ENCODE data around the gene C2orf42.
"Not testable (repeated sequence)": the region's sequence is repeated elsewhere in the genome, so short reads cannot be mapped to it uniquely, and the experiment has no call there.

The C2orf42 gene

GRCh38 chr2:70102323-70102905, 88.4 kb downstream of the C2orf42 start:
- not testable (repeated sequence) for DNase-seq (ENCODE audit: low spot score)

- DNase-seq (ENCODE audit: low spot score) = not testable (repeated sequence)
Measured at GRCh38 chr2:70101686-70102085, 89.1 kb downstream of the C2orf42 start.

GRCh38 chr2:70101174-70101573, 89.6 kb downstream of the C2orf42 start:
- no peak for DNase-seq (ENCODE audit: low spot score)
